HG03439 (cell line): ENCODE data around the gene MCAT.

Experiments used
- ATAC-seq: cut with Tn5 transposase; IDR thresholded peaks from one replicate; pipeline ENCODE4 v1.9.1; 2021; ENCODE audit warnings: mild to moderate bottlenecking, moderate library complexity; ENCODE audit not compliant: unreplicated experiment

Gene MCAT

GRCh38 chr22:43173566-43173965, 30.4 kb upstream of the MCAT start:
- ATAC-seq: no peak

- ATAC-seq: no peak
Observed at GRCh38 chr22:43172191-43172590, 29.0 kb upstream of the MCAT start.

GRCh38 chr22:43171607-43172006, 28.4 kb upstream of the MCAT start:
- no peak for ATAC-seq

- ATAC-seq: no peak
Observed at GRCh38 chr22:43171019-43171491, 27.9 kb upstream of the MCAT start.

- ATAC-seq: no peak
Observed at GRCh38 chr22:43170131-43170480, 26.9 kb upstream of the MCAT start.

GRCh38 chr22:43169310-43170130, 26.3 kb upstream of the MCAT start:
- no peak for ATAC-seq

GRCh38 chr22:43168471-43169309, 25.5 kb upstream of the MCAT start:
- no peak for ATAC-seq

- no peak for ATAC-seq
Observed at GRCh38 chr22:43167001-43167589, 23.9 kb upstream of the MCAT start.

- no peak for ATAC-seq
Observed at GRCh38 chr22:43166132-43166930, 23.1 kb upstream of the MCAT start.

GRCh38 chr22:43164636-43165035, 21.4 kb upstream of the MCAT start:
- ATAC-seq: no peak

- ATAC-seq: no peak
Observed at GRCh38 chr22:43163241-43163795, 20.1 kb upstream of the MCAT start.

- no peak for ATAC-seq
Observed at GRCh38 chr22:43162412-43163150, 19.4 kb upstream of the MCAT start.

GRCh38 chr22:43160497-43161126, 17.4 kb upstream of the MCAT start:
- no peak for ATAC-seq

- ATAC-seq: no peak
Observed at GRCh38 chr22:43159484-43160178, 16.4 kb upstream of the MCAT start.

- ATAC-seq: no peak
Observed at GRCh38 chr22:43158778-43159483, 15.7 kb upstream of the MCAT start.

- no peak for ATAC-seq
Observed at GRCh38 chr22:43157874-43158546, 14.8 kb upstream of the MCAT start.

GRCh38 chr22:43156413-43156812, 13.2 kb upstream of the MCAT start:
- ATAC-seq: no peak

GRCh38 chr22:43155789-43156188, 12.6 kb upstream of the MCAT start:
- no peak for ATAC-seq
